Measurements from ENCODE around the gene ZRANB2. TPM values are rescaled to one million over a fixed set of nuclear protein-coding genes. Genes with fewer than 3 reads are reported as not detected.

Gene ZRANB2
- total and polyA plus RNA-seq, 2 of the 4 experiments (the other 2 are of a cell fraction): 23.7 to 67.2 TPM

DNA sequence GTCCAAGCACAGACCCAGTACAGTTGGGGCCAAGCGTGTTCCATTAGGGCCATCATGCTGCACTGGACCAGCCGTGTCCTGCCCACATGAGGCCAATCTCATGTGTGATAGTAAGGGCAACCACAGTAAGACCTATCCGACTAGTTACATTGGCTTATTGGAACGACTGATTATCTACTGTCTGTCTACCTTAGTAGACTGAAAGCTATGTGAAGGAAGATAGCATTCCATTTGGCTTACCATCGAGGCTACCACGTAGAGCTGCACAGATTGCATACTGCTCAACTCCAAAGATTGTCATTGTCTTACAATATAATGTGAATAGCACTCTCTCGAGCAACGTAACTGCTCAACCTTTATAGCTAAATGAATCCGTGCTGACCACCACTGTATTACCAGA lies 43.8 kb downstream of the ZRANB2 start:
- TF ChIP-seq CHD1 (IDR thresholded peaks at IDR 0.05; ENCODE audit: low read depth, low read length): no peak
- TF ChIP-seq, protein P1, sequence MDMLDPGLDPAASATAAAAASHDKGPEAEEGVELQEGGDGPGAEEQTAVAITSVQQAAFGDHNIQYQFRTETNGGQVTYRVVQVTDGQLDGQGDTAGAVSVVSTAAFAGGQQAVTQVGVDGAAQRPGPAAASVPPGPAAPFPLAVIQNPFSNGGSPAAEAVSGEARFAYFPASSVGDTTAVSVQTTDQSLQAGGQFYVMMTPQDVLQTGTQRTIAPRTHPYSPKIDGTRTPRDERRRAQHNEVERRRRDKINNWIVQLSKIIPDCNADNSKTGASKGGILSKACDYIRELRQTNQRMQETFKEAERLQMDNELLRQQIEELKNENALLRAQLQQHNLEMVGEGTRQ (IDR thresholded peaks at IDR 0.05; ENCODE audit: low read depth, low read length): no peak
- no peak for TF ChIP-seq SMC3 (IDR thresholded peaks at IDR 0.05; ENCODE audit: low read depth, low read length)
- no peak for TF ChIP-seq MXI1 (IDR thresholded peaks at IDR 0.05; ENCODE audit: borderline replicate concordance, low read depth, low read length)
- TF ChIP-seq FOS (IDR thresholded peaks at IDR 0.05; ENCODE audit: low read depth, low read length): no peak
- TF ChIP-seq MAFK (IDR thresholded peaks at IDR 0.05; ENCODE audit: low read depth, low read length): no peak
- TF ChIP-seq POLR2A (IDR thresholded peaks at IDR 0.05; ENCODE audit: low read depth, low read length): no peak
- TF ChIP-seq RFX5 (IDR thresholded peaks at IDR 0.05; ENCODE audit: low read depth, low read length): no peak
- no peak for TF ChIP-seq MAZ (IDR thresholded peaks at IDR 0.05; ENCODE audit: borderline replicate concordance, low read depth, low read length)
- TF ChIP-seq, protein P2, sequence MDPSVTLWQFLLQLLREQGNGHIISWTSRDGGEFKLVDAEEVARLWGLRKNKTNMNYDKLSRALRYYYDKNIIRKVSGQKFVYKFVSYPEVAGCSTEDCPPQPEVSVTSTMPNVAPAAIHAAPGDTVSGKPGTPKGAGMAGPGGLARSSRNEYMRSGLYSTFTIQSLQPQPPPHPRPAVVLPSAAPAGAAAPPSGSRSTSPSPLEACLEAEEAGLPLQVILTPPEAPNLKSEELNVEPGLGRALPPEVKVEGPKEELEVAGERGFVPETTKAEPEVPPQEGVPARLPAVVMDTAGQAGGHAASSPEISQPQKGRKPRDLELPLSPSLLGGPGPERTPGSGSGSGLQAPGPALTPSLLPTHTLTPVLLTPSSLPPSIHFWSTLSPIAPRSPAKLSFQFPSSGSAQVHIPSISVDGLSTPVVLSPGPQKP (IDR thresholded peaks at IDR 0.05; ENCODE audit: borderline replicate concordance, low read depth, low read length): no peak
- TF ChIP-seq NFE2L2 (IDR thresholded peaks at IDR 0.05; ENCODE audit: low read depth, low read length): no peak
- no peak for TF ChIP-seq CEBPB (IDR thresholded peaks at IDR 0.05; ENCODE audit: low read depth, low read length)
- no peak for TF ChIP-seq RCOR1 (IDR thresholded peaks at IDR 0.05; ENCODE audit: insufficient replicate concordance, low read length)
- TF ChIP-seq, protein P3, sequence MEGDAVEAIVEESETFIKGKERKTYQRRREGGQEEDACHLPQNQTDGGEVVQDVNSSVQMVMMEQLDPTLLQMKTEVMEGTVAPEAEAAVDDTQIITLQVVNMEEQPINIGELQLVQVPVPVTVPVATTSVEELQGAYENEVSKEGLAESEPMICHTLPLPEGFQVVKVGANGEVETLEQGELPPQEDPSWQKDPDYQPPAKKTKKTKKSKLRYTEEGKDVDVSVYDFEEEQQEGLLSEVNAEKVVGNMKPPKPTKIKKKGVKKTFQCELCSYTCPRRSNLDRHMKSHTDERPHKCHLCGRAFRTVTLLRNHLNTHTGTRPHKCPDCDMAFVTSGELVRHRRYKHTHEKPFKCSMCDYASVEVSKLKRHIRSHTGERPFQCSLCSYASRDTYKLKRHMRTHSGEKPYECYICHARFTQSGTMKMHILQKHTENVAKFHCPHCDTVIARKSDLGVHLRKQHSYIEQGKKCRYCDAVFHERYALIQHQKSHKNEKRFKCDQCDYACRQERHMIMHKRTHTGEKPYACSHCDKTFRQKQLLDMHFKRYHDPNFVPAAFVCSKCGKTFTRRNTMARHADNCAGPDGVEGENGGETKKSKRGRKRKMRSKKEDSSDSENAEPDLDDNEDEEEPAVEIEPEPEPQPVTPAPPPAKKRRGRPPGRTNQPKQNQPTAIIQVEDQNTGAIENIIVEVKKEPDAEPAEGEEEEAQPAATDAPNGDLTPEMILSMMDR (conservative IDR thresholded peaks at IDR 0.05; ENCODE audit: low read depth, low read length): no peak
- Histone ChIP-seq H3K4ac (ENCODE audit: low read depth, low read length) (no peak overlapping the region), H2BK120ac (ENCODE audit: low read depth, low read length) (no peak overlapping the region), H3K27ac (ENCODE audit: insufficient read depth, low read length) (no peak overlapping the region), H3K36me3 (ENCODE audit: control insufficient read depth, insufficient read depth, low read length) (no peaks in the 10 kb centered on the region), H3K27me3 (ENCODE audit: control insufficient read depth, insufficient read depth, low read length) (peaks cover 2% of the 10 kb centered on the region), H3K56ac (ENCODE audit: extremely low read depth, insufficient read depth, low read length) (no peak overlapping the region), H2BK20ac (ENCODE audit: low read depth, low read length) (no peak overlapping the region), H3K9me1 (ENCODE audit: insufficient read depth, low read length) (no peaks in the 10 kb centered on the region), H4K8ac (ENCODE audit: low read depth in 2 of 2, low read length in 2 of 2) (no peak overlapping the region), H3K9ac (ENCODE audit: low read depth, low read length) (no peak overlapping the region), H3K9me3 (ENCODE audit: control insufficient read depth, insufficient read depth, low read length) (no peaks in the 10 kb centered on the region), H3K4me1 (ENCODE audit: control insufficient read depth, insufficient read depth, low read length) (no peaks in the 10 kb centered on the region), H3K4me2 (ENCODE audit: low read depth, low read length) (no peak overlapping the region), H3K18ac (ENCODE audit: low read depth, low read length) (no peak overlapping the region), H3K23ac (ENCODE audit: low read depth, low read length) (no peak overlapping the region), H4K5ac (ENCODE audit: low read depth, low read length) (no peak overlapping the region), H2BK15ac (ENCODE audit: low read depth, low read length) (no peak overlapping the region), H2BK5ac (ENCODE audit: low read depth, low read length, poor library complexity, severe bottlenecking) (no peak overlapping the region), H2AK5ac (ENCODE audit: low read depth, low read length) (no peak overlapping the region), H3K14ac (replicated peaks; ENCODE audit: low read depth, low read length) (no peak overlapping the region), H3K4me3 (ENCODE audit: insufficient read depth, low read depth, low read length) (no peak overlapping the region), H4K91ac (ENCODE audit: insufficient read depth, low read depth, low read length) (no peak overlapping the region), H4K20me1 (ENCODE audit: insufficient read depth, low read length) (no peaks in the 10 kb centered on the region), H2AFZ (replicated peaks; ENCODE audit: low read length, poor library complexity) (no peak overlapping the region), H2AK9ac (replicated peaks; ENCODE audit: low read depth, low read length, poor library complexity) (no peak overlapping the region), H3K79me1 (ENCODE audit: low read depth in 1 of 2, low read length in 2 of 2) (no peaks in the 10 kb centered on the region)
- CTCF ChIA-PET: no interaction called here
- DNase-seq: no peak
- 69% methylated on average over 2 of the region's 9 CpGs; no CpG with 5 or more reads in 1 of the 2 experiments for WGBS, 2 experiments (ENCODE audit: extremely low coverage in 2 of 2, insufficient read length in 1 of 2)
- no peak for ATAC-seq (ENCODE audit: low read depth)
- BruUV-seq (replicated peaks): no TSS peak
- intact Hi-C loops (cut with micrococcal nuclease) (no loop called here), dilution Hi-C loops (cut with HindIII; ENCODE audit: low sequenced_read_pairs, unreplicated experiment) (no loop called here), in situ Hi-C loops (cut with MboI; ENCODE audit: low sequenced_read_pairs) (no loop called here)
- POLR2A ChIA-PET (ENCODE audit: unreplicated experiment): no interaction called here
